ENCODE measurements around the gene TBL3. TPM values are rescaled to one million over a fixed set of nuclear protein-coding genes. Genes with fewer than 3 reads are reported as not detected.
A peak's percentile ranks its signal among the peaks of the same experiment; 100 is the strongest.

The TBL3 gene
- total and polyA plus RNA-seq, 7 experiments from 2014 or later, result 17.2 to 89.8 (median 32.8) TPM

GRCh38 chr16:2002406-2003230 lies 30.8 kb downstream of the TBL3 start:
- intact Hi-C loops (cut with micrococcal nuclease), result no loop called here
- H3K9me3 ChIP-seq (ENCODE audit: control insufficient read depth in 2 of 3, low read length in 3 of 3), result no peaks in the 10 kb centered on the region
- no peaks in the 10 kb centered on the region for H3K9me3 Mint-ChIP-seq
- no peak for DNase-seq
- H3K27me3 ChIP-seq (ENCODE audit: control insufficient read depth in 2 of 2, insufficient read depth in 2 of 2, low read length in 2 of 2), result no peaks in the 10 kb centered on the region
- H3K4me3 ChIP-seq (ENCODE audit: low read length), result no peak overlapping the region
- H3K4me1 Mint-ChIP-seq, result peaks cover 9 to 28% (median 18%) of the 10 kb centered on the region in 7 donors
- peaks cover 13 to 15% of the 10 kb centered on the region in 2 donors for H3K4me1 ChIP-seq (ENCODE audit: control insufficient read depth in 2 of 2, insufficient read depth in 2 of 2, low read length in 2 of 2)
- H3K4me3 Mint-ChIP-seq, result no peak overlapping the region
- H3K36me3 ChIP-seq (ENCODE audit: control insufficient read depth in 2 of 3, insufficient read depth in 3 of 3, low read length in 3 of 3), result peaks cover 0 to 59% (median 5%) of the 10 kb centered on the region in 3 experiments
- ATAC-seq, result no peak
- H3K36me3 Mint-ChIP-seq, result peaks cover 0 to 9% (median 3%) of the 10 kb centered on the region in 5 donors
- H3K27me3 Mint-ChIP-seq, result no peaks in the 10 kb centered on the region
- no peak overlapping the region for H3K27ac ChIP-seq (ENCODE audit: low read depth, low read length)
- ChIA-PET POLR2A (interaction anchor here (0.5 to 2.1 kb wide), 6 partner anchors 9 to 606 kb away, joined by 3 to 8 read pairs (median 3); partner anchors contain the start of genes FAHD1 and TRAF7), CTCF (interaction anchor here (0.6 to 1.7 kb wide), 8 partner anchors 135 to 801 kb away, joined by 3 to 11 read pairs (median 3); partner anchors contain the start of gene TRAF7)
- H3K27ac Mint-ChIP-seq, result no peak overlapping the region

GRCh38 chr16:2003231-2003826 lies 31.5 kb downstream of the TBL3 start:
- H3K9me3 ChIP-seq (ENCODE audit: control insufficient read depth in 2 of 3, low read length in 3 of 3), result no peaks in the 10 kb centered on the region
- H3K36me3 Mint-ChIP-seq, result peaks cover 0 to 10% (median under 1%) of the 10 kb centered on the region in 5 donors
- ChIA-PET CTCF (interaction anchor here (0.6 to 1.7 kb wide), 7 partner anchors 133 to 802 kb away, joined by 3 to 11 read pairs (median 3); partner anchors contain the start of genes PKD1 and TRAF7), POLR2A (interaction anchor here (0.8 to 2.4 kb wide), 5 partner anchors 10 to 176 kb away, joined by 3 to 8 read pairs (median 3); partner anchors contain the start of genes FAHD1, RAB26 and RPS2)
- H3K27me3 Mint-ChIP-seq, result no peaks in the 10 kb centered on the region
- no peak overlapping the region for H3K27ac ChIP-seq (ENCODE audit: low read depth, low read length)
- no peak for DNase-seq
- intact Hi-C loops (cut with micrococcal nuclease), result no loop called here
- peaks cover 20 to 22% of the 10 kb centered on the region in 2 donors for H3K4me1 ChIP-seq (ENCODE audit: control insufficient read depth in 2 of 2, insufficient read depth in 2 of 2, low read length in 2 of 2)
- no peaks in the 10 kb centered on the region for H3K27me3 ChIP-seq (ENCODE audit: control insufficient read depth in 2 of 2, insufficient read depth in 2 of 2, low read length in 2 of 2)
- ATAC-seq, result no peak
- no peak overlapping the region for H3K27ac Mint-ChIP-seq
- peaks cover 14 to 35% (median 24%) of the 10 kb centered on the region in 7 donors for H3K4me1 Mint-ChIP-seq
- H3K9me3 Mint-ChIP-seq, result no peaks in the 10 kb centered on the region
- H3K4me3 ChIP-seq (ENCODE audit: low read length), result no peak overlapping the region
- H3K36me3 ChIP-seq (ENCODE audit: control insufficient read depth in 2 of 3, insufficient read depth in 3 of 3, low read length in 3 of 3), result peaks cover 0 to 53% (median 5%) of the 10 kb centered on the region in 3 experiments
- peak overlapping the region in 1 of 10 donors; percentile 66 for H3K4me3 Mint-ChIP-seq

GRCh38 chr16:2003827-2004641 lies 32.2 kb downstream of the TBL3 start:
- peaks cover 0 to 46% (median 5%) of the 10 kb centered on the region in 3 experiments for H3K36me3 ChIP-seq (ENCODE audit: control insufficient read depth in 2 of 3, insufficient read depth in 3 of 3, low read length in 3 of 3)
- H3K4me1 Mint-ChIP-seq, result peaks cover 20 to 41% (median 30%) of the 10 kb centered on the region in 7 donors
- H3K27ac Mint-ChIP-seq, result no peak overlapping the region

GRCh38 chr16:2004795-2005517 lies 33.1 kb downstream of the TBL3 start:
- H3K4me1 ChIP-seq (ENCODE audit: control insufficient read depth in 2 of 2, insufficient read depth in 2 of 2, low read length in 2 of 2), result peaks cover 29 to 31% of the 10 kb centered on the region in 2 donors
- H3K4me1 Mint-ChIP-seq, result peaks cover 22 to 42% (median 30%) of the 10 kb centered on the region in 7 donors
- CTCF ChIA-PET, result interaction anchor here (0.6 to 1.6 kb wide), 2 partner anchors 19 to 150 kb away, joined by 3 to 11 read pairs; partner anchors contain the start of gene TRAF7
- H3K4me3 ChIP-seq (ENCODE audit: low read length), result no peak overlapping the region
- no peak overlapping the region for H3K27ac Mint-ChIP-seq
- H3K4me3 Mint-ChIP-seq, result peak overlapping the region in 2 of 10 donors; percentile 14 to 21
- H3K9me3 Mint-ChIP-seq, result no peaks in the 10 kb centered on the region
- H3K36me3 ChIP-seq (ENCODE audit: control insufficient read depth in 2 of 3, insufficient read depth in 3 of 3, low read length in 3 of 3), result peaks cover 0 to 37% (median 5%) of the 10 kb centered on the region in 3 experiments
- no peak for DNase-seq
- H3K9me3 ChIP-seq (ENCODE audit: control insufficient read depth in 2 of 3, low read length in 3 of 3), result no peaks in the 10 kb centered on the region
- H3K36me3 Mint-ChIP-seq, result peaks cover 0 to 12% (median 0%) of the 10 kb centered on the region in 5 donors
- H3K27me3 ChIP-seq (ENCODE audit: control insufficient read depth in 2 of 2, insufficient read depth in 2 of 2, low read length in 2 of 2), result no peaks in the 10 kb centered on the region
- intact Hi-C loops (cut with micrococcal nuclease), result loop anchor here in 1 of 2 donors (5.0 kb wide), 1 partner anchor 42 kb away; the partner anchor contains the start of genes NTHL1 and TSC2
- POLR2A ChIA-PET, result interaction anchor here (1.3 to 2.4 kb wide), 4 partner anchors 10 to 150 kb away, joined by 4 to 8 read pairs (median 6); partner anchors contain the start of genes RPS2 and TRAF7
- H3K27ac ChIP-seq (ENCODE audit: low read depth, low read length), result no peak overlapping the region
- ATAC-seq, result no peak
- H3K27me3 Mint-ChIP-seq, result no peaks in the 10 kb centered on the region

More at GRCh38 chr16:2003827-2004641, 32.2 kb downstream of the TBL3 start:
- Histone ChIP-seq H3K4me3 (ENCODE audit: low read length) (no peak overlapping the region), H3K4me1 (ENCODE audit: control insufficient read depth in 2 of 2, insufficient read depth in 2 of 2, low read length in 2 of 2) (peaks cover 27 to 29% of the 10 kb centered on the region in 2 donors), H3K9me3 (ENCODE audit: control insufficient read depth in 2 of 3, low read length in 3 of 3) (no peaks in the 10 kb centered on the region), H3K27me3 (ENCODE audit: control insufficient read depth in 2 of 2, insufficient read depth in 2 of 2, low read length in 2 of 2) (no peaks in the 10 kb centered on the region), H3K27ac (ENCODE audit: low read depth, low read length) (no peak overlapping the region)
- DNase-seq (peak; percentile 71 to 91 (median 83)), ATAC-seq (peak; percentile 98)
- ChIA-PET CTCF (interaction anchor here (0.6 to 1.7 kb wide), 9 partner anchors 18 to 803 kb away, joined by 3 to 11 read pairs (median 3); partner anchors contain the start of genes GFER, PKD1 and TRAF7), POLR2A (interaction anchor here (0.7 to 2.4 kb wide), 8 partner anchors 9 to 177 kb away, joined by 3 to 8 read pairs (median 4); partner anchors contain the start of genes FAHD1, RAB26, RPS2 and TRAF7)
- H3K9me3 Mint-ChIP-seq, result no peaks in the 10 kb centered on the region
- H3K36me3 Mint-ChIP-seq, result peaks cover 0 to 12% (median 0%) of the 10 kb centered on the region in 5 donors
- peak overlapping the region in 3 of 10 donors; percentile 35 to 66 (median 58) for H3K4me3 Mint-ChIP-seq
- intact Hi-C loops (cut with micrococcal nuclease), result no loop called here
- H3K27me3 Mint-ChIP-seq, result no peaks in the 10 kb centered on the region

GRCh38 chr16:2005646-2006045 lies 33.8 kb downstream of the TBL3 start:
- ATAC-seq, result no peak
- no peaks in the 10 kb centered on the region for H3K9me3 ChIP-seq (ENCODE audit: control insufficient read depth in 2 of 3, low read length in 3 of 3)
- Mint-ChIP-seq H3K9me3 (no peaks in the 10 kb centered on the region), H3K27ac (peak overlapping the region in 1 of 9 donors; percentile 77), H3K27me3 (no peaks in the 10 kb centered on the region), H3K4me1 (peaks cover 22 to 48% (median 35%) of the 10 kb centered on the region in 7 donors), H3K4me3 (peak overlapping the region in 1 of 10 donors; percentile 87), H3K36me3 (peaks cover 0 to 12% (median 0%) of the 10 kb centered on the region in 5 donors)
- H3K27me3 ChIP-seq (ENCODE audit: control insufficient read depth in 2 of 2, insufficient read depth in 2 of 2, low read length in 2 of 2), result no peaks in the 10 kb centered on the region
- no peak overlapping the region for H3K27ac ChIP-seq (ENCODE audit: low read depth, low read length)
- CTCF ChIA-PET, result interaction anchor here (0.6 kb wide), 1 partner anchor 19 kb away, joined by 3 read pairs; no protein-coding TSS in a partner anchor
- peaks cover 0 to 30% (median 5%) of the 10 kb centered on the region in 3 experiments for H3K36me3 ChIP-seq (ENCODE audit: control insufficient read depth in 2 of 3, insufficient read depth in 3 of 3, low read length in 3 of 3)
- POLR2A ChIA-PET, result interaction anchor here (1.9 to 2.4 kb wide), 2 partner anchors 41 to 150 kb away, joined by 5 to 7 read pairs; partner anchors contain the start of genes RPS2 and TRAF7
- no peak for DNase-seq
- intact Hi-C loops (cut with micrococcal nuclease), result loop anchor here in 1 of 2 donors (5.0 kb wide), 1 partner anchor 42 kb away; the partner anchor contains the start of genes NTHL1 and TSC2
- peaks cover 36 to 38% of the 10 kb centered on the region in 2 donors for H3K4me1 ChIP-seq (ENCODE audit: control insufficient read depth in 2 of 2, insufficient read depth in 2 of 2, low read length in 2 of 2)
- no peak overlapping the region for H3K4me3 ChIP-seq (ENCODE audit: low read length)

All from naive thymus-derived CD4-positive, alpha-beta T cell (primary cell).